Measurements from ENCODE around the gene GPC5.
A peak's percentile ranks its signal among the peaks of the same experiment; 100 is the strongest.

GPC5 gene

DNA sequence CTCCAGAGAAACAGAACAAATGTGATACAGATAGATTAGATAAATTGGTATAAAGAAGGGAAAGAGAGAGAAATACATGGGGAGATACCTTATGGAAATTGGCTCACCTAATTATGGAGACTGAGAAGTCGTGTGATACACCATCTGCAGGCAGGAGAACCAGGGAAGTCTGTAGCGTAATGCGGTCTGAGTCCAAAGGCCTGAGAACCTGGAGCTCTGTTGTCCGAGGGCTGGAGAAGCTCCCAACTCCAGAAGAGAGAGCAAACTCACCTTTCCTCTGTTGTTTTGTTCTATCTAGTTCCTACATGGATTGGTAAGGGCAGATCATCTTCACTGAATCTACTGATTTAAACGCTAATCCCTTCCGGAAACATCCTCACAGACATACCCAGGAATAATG lies 1179.9 kb downstream of the GPC5 start:
- no peak for DNase-seq

GRCh38 chr13:92589955-92590354 lies 1191.5 kb downstream of the GPC5 start:
- no peak for DNase-seq

- no peak for DNase-seq
Observed at GRCh38 chr13:92590503-92590908, 1192.1 kb downstream of the GPC5 start.

DNA sequence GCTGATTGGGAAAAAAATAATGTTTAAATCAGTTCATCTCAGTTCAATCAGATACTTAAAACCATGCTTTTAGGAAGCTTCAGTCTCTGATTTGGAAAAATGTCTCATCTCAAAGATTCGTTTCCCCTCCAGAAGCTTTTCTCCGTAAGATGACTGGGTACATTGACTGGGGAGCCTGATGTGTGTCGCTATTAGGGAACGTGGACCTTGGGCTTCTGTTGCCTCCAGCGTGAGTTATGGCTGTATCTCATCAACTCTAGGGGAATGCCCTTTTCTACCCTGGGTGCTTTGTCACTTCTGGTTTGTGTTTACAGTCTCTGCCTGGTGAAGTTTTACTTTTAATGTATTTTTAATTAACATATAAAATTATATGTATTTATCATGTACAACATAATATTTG lies 1192.7 kb downstream of the GPC5 start:
- no peak for DNase-seq

GRCh38 chr13:92592757-92593156 lies 1194.3 kb downstream of the GPC5 start:
- no peak for DNase-seq

GRCh38 chr13:92602560-92602959 lies 1204.1 kb downstream of the GPC5 start:
- no peak for DNase-seq

DNA sequence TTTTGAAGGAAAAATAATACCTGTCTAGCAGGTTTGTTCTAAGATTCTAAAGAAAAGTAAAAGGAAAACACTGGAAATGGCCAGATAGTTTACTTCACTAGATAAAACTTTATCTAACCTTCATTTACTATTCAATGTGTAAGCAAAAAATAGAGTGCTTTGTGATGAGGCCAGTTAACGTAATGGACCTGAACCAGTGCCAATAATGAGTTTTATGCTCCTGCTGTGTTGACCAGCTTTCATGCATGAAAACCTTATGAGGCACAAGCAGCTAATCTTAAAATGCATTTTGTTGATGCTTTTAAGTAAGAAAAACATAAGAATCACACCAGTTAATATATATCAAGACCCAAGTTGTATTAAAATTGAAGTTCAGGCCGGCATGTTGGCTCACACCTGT lies 1211.0 kb downstream of the GPC5 start:
- DNase-seq: no peak

GRCh38 chr13:92612892-92613291 lies 1214.5 kb downstream of the GPC5 start:
- DNase-seq: no peak

DNA sequence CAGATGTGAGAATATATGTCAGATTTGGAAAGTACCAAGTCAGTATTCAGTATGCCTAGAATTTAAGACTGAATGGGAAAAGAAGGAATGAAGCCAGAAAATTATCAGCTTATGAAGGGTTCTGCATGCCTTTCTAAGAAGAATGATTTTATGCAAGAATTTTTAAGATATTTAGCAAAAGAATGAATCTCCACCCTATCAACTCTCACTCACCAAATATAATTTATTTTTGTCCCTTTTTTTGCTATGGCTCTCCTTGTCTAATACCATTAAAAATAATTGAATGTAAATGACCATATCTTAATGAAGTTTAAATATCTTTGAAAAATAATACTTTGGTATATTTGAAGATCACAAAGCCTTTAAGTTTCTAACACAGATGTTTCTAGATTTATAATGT lies 1215.5 kb downstream of the GPC5 start:
- DNase-seq: no peak

GRCh38 chr13:92621985-92622384 lies 1223.6 kb downstream of the GPC5 start:
- no peak for DNase-seq

DNA sequence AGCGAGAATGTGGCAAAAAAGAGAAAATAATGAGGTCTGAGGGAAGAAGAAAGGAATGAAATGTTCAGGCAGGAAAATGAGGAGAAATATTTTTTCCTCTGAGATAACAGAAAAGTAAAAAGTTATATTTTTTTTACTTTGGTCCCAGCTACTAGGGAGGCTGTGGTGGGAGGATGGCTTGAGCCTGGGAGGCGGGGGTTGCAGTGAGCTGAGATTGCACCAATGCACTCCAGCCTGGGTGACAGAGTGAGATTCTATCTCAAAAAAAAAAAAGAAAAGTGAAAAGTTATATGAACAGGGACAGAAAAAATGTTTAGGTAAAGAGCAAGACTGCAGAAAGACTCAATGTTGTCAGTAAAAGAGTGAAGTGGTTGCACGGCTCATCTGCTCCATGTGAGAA lies 1224.5 kb downstream of the GPC5 start:
- no peak for DNase-seq

GRCh38 chr13:92626274-92626673 lies 1227.9 kb downstream of the GPC5 start:
- DNase-seq: no peak

GRCh38 chr13:92640936-92641335 lies 1242.5 kb downstream of the GPC5 start:
- no peak for DNase-seq

GRCh38 chr13:92649140-92649813 lies 1250.9 kb downstream of the GPC5 start:
- DNase-seq: peak; percentile 4

- no peak for DNase-seq
Observed at GRCh38 chr13:92656103-92656502, 1257.7 kb downstream of the GPC5 start.

DNA sequence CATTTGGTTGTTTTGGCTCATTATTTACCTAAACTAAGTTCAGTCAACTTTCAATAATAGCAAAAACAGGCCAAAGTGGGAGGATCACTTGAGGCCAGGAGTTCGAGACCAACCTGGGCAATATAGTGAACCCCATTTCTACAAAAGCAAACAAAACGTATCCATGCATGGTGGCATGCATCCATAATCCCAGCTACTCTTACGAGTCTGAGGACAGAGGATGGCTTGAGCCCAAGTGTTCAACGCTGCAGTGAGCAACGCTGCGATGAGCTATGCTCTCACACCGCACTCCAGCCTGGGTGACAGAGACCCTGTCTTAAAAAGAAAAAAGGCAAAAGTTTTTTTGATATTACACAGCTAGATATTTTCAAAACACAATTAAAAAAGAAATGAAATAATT lies 1258.2 kb downstream of the GPC5 start:
- DNase-seq: no peak

DNA sequence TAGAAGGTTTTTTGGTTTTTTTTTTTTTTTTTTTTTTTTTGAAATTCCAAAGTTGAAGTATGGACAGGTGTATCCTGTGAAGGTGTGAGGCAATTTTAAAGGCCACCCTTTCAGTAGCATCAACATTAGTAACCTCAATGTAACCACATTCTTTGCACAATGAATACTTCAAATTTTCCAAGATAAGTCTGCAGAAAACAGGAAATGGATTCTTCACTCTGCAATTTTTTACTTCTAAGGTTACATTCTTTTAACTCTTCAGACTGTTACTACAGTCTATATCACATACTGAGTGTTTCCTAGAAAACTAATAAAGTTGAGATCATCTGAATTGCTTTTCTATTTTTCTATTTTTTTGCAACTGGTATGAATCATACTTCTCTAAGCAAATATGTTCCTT lies 1259.1 kb downstream of the GPC5 start:
- no peak for DNase-seq

DNA sequence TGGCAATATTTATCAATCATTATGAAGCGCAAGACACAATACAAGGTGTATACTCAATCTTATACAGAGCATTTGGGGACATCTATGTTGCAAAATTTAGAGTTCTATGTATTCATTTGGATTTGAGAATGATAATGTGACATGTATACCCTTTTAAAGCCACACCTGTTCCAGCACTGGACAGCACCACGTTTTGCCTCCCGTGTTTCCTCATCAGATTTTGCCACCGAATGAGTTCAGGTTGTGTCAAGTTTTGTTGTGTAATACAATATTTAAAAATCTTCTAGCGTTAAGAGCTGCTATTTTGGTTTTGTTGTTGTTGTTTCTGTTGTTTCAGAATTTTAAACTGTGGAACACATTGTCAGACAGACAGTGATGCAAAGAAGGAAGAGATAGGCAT lies 1259.9 kb downstream of the GPC5 start:
- no peak for DNase-seq

DNA sequence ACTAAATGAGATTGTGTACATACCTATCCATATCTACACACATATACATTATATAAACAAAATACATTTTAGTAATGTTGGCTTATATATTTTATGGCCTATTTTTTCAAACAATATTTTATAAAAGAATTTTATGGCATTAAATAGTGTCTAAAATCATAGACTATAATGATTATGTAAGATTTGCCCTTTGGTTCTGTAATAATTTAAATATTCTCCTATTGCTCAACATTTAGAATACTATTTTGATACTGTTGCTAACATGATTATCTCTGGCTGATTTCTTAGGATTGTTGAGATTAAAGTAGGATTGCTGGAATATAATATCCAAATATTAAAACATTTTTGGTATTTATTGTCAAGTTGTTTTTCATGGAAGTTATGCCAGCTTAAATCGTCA lies 1263.0 kb downstream of the GPC5 start:
- DNase-seq: no peak

- DNase-seq: no peak
Observed at GRCh38 chr13:92668157-92668556, 1269.7 kb downstream of the GPC5 start.

DNA sequence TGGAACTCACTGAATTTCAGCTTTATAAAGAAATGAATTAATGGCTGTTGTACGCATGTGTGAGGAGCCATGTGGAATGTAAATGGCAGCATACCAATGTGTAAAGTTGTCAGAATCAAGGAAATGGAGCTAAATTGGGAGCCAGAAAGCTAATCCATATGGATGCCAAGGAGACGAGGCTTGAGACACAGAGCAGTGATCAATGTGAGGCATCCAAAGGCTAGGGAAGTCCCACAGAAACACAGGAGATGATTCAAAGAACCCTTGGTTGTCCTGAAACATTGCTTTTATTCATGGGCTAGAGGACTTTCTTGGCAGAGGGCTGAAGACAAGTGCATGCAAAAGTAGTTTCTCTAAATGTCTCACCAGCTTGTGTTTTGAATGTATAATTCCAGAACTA lies 1271.7 kb downstream of the GPC5 start:
- no peak for DNase-seq

GRCh38 chr13:92671821-92672220 lies 1273.4 kb downstream of the GPC5 start:
- no peak for DNase-seq

DNA sequence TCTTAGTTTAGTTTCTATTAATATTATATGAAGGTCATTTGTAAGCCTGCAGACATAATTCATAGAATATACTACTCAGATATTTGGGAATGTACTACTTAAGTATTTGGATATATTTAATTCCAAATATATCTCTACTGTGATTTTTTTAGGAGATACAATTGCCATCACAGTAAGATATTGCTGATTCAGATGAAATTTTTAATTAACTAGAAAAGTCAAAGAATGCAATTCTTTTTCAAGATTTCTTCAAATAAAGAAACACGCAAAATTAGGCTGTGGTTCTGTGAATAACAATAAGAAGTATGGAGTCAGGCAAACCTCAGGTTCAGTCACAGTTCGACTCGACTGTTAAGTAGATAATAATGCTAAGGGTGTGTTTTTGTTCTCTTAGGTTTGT lies 1277.8 kb downstream of the GPC5 start:
- DNase-seq: no peak

DNA sequence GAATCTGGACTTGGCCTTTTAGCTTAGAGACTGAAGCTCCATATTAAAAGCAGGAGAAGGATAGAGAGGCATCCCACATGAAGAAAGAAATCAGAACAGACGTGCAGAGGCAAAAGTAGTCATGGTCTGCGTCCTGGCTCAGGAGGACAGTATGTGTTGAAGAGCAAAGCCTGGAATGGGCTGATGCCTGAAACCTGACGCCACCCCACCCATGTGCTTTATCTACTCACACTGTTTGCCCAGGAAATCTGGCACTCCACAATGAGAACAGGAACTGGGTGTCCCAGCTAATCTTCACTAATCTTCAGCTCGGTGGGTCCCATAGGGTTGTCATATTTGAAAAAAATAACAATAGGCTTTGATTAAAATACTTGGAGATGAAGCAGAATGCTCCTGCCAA lies 1279.2 kb downstream of the GPC5 start:
- no peak for DNase-seq

GRCh38 chr13:92679602-92680001 lies 1281.2 kb downstream of the GPC5 start:
- no peak for DNase-seq

GRCh38 chr13:92681239-92681638 lies 1282.8 kb downstream of the GPC5 start:
- no peak for DNase-seq

Data from NCI-H1105 (cell line).